HG03558 (cell line): ENCODE data around the gene SOWAHC.
"Not testable (repeated sequence)": the region's sequence is repeated elsewhere in the genome, so short reads cannot be mapped to it uniquely, and the experiment has no call there.

Source experiments
- ATAC-seq: cut with Tn5 transposase; IDR thresholded peaks from one replicate; pipeline ENCODE4 v1.9.1; 2021; ENCODE audit warnings: moderate number of reproducible peaks; ENCODE audit not compliant: unreplicated experiment; ENCODE audit errors: extremely low read depth

The SOWAHC gene

DNA sequence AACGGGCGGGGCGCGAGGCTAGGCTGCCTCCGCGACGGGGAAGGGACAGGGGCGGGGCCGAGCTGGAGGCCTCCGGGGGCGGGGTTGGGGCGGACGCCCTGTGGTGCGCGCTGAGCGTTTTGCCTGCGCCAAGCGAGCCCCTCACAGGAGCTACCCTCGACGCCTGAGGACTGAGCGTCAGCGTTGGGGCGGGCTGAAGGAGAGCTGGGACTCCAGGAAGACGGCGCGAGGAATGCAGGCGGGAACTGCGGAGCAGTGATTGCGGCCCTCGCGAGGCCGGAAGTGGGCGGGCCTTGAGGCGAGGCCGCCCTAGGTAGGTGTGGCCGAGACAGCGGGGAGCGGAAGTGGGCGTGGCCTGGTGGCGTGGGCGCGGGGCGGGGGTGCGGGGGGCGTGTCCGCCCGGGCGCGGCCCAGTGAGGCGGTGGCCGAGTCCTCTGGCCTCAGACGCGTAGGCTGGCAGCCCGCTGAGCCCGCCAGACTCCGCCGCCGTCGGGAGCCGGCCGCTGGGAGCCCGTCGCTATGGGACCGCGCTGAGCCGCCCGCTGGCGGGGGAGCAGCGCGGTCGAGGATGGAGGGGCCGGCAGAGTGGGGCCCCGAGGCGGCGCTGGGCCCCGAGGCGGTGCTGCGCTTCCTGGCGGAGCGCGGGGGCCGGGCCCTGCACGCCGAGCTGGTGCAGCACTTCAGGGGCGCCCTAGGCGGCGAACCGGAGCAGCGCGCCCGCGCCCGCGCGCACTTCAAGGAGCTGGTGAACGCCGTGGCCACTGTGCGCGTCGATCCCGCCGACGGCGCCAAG, at the start of gene SOWAHC, which contains the start of gene SEPTIN10:
Gene SOWAHC, plus strand, starts transcription at position 443 of the 793 bp plus-strand sequence. Its CDS starts 126 bp downstream, at position 569.
Gene SEPTIN10, minus strand, starts transcription at position 45 of the 793 bp plus-strand sequence. CDS start 139 bp downstream, outside the sequence.
- ATAC-seq: peak; percentile 58

DNA sequence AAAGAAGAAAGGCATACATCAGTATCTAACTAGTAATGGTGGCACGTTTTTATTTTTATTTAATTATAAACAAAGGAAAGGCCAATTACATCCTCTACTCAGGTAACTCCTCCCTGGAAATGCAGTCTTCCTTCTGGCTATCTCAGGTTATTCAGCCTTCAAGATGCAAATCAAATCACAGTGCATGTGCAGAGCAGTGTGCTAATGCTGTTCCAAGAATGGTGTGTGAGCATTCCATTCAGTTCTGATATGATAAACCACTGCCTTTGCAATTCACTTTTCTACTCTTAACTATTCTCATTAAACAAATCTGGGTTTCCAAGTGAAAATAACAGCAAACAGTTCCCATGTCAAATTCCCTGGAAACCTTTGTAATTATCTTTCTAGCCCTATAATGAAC, 38.8 kb upstream of the SOWAHC start:
- ATAC-seq: no peak

- not testable (repeated sequence) for ATAC-seq
Observed at GRCh38 chr2:109577630-109578029, 36.5 kb upstream of the SOWAHC start.

GRCh38 chr2:109582928-109583895, 31.0 kb upstream of the SOWAHC start:
- ATAC-seq: no peak

DNA sequence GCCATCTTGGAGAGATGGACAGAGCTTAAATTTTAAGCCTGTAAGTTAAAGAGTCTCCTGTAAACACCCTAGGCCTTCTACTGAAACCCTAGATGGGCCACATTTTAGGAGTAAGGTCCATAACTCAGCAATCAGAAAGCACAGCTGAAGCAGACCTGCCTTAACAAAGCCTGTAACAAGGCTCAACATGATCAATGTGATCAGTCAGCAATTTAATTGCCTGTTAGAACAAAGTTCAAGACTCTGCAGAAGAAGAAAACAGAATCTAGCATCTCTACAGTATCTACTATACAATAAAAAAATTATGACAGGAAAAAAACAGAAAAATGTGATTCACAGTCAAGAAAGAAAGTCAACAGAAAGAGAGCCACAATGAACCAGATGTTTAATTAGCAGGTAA, 27.5 kb upstream of the SOWAHC start:
- ATAC-seq: no peak

- no peak for ATAC-seq
Observed at GRCh38 chr2:109591206-109591605, 23.0 kb upstream of the SOWAHC start.

- no peak for ATAC-seq
Observed at GRCh38 chr2:109592905-109593304, 21.3 kb upstream of the SOWAHC start.

DNA sequence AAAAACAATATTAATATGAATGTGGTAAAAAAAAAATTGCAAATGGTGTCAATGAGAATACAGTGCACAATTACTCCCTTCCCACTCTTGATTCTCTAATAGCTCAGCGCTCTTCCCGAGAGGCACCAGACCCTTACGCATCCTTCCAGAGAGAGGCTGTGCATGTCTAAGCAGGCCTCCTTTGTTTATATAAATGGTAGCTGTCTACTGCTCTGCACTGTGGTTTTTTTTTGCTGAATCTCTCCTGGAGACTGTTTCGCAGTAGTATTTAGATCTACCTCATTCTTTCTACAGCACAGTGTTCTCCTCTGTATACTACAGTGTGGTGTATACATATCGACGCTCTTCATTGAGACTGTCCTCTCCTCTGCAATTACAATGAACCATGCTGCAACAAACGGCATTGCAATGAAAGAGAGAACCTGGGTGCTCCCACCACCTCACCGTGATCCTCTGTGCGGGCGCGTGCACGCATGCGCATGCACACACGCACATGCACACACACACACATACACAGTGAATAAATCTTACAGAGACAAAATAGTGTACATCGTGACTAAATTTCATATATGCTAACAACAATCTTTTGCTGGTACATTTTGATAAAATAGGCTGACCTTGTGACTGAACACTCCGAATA, 19.8 kb upstream of the SOWAHC start:
- ATAC-seq: no peak

- ATAC-seq: no peak
Observed at GRCh38 chr2:109595644-109596043, 18.5 kb upstream of the SOWAHC start.

DNA sequence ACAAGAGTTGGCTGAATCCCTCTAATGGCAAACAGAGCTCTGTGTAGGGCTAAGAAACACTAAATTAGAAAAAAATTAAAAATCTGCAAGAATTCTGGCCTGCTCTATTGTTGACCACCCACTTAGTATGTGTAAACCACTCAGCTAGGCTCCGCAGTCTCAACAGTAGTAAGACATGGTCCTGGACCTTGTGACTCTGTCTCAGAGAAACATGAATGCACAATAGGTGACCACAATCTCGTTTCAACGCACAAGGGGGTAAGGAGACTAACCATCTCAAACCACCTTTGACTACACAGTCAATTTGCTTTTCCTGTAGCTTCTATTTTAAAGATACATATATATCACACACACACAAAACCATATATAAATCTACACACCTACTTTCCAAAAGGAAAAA, 16.9 kb upstream of the SOWAHC start:
- ATAC-seq: no peak

GRCh38 chr2:109601783-109602182, 12.4 kb upstream of the SOWAHC start:
- no peak for ATAC-seq

GRCh38 chr2:109602617-109603188, 11.5 kb upstream of the SOWAHC start:
- ATAC-seq: no peak

GRCh38 chr2:109604597-109604996, 9.6 kb upstream of the SOWAHC start:
- ATAC-seq: no peak

GRCh38 chr2:109607766-109608165, 6.4 kb upstream of the SOWAHC start:
- no peak for ATAC-seq

DNA sequence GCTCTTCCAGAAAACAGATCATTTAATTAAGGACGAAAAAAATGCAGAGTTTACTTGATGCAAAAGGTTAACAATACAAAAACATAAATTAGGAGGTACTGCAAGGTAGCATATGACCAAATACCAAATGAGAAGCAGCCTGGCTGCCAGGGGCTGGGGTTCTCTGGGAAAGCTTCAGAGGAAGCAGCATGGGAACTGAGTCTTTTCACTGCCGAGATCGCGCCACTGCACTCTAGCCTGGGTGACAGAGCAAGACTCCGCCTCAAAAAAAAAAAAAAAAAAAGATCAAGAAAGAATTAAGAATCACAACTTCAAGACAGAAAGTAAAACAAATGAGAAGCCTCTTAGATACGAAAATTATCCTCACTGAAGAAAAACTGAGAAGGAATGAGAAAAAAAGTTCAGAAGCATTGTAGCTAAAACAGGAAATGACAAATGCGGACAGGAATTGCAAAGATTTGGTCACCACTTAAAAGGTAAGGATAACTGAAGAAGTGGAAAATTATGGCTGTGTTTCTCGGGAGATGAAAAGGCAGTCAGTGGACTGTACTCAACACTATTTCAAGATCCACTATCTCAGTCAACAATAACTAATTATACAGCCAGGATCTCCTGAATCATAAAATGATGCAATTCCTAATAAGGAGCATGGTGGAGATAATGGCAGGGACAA, 4.7 kb upstream of the SOWAHC start:
- ATAC-seq: no peak

GRCh38 chr2:109611467-109612095, 2.6 kb upstream of the SOWAHC start:
- ATAC-seq: no peak

DNA sequence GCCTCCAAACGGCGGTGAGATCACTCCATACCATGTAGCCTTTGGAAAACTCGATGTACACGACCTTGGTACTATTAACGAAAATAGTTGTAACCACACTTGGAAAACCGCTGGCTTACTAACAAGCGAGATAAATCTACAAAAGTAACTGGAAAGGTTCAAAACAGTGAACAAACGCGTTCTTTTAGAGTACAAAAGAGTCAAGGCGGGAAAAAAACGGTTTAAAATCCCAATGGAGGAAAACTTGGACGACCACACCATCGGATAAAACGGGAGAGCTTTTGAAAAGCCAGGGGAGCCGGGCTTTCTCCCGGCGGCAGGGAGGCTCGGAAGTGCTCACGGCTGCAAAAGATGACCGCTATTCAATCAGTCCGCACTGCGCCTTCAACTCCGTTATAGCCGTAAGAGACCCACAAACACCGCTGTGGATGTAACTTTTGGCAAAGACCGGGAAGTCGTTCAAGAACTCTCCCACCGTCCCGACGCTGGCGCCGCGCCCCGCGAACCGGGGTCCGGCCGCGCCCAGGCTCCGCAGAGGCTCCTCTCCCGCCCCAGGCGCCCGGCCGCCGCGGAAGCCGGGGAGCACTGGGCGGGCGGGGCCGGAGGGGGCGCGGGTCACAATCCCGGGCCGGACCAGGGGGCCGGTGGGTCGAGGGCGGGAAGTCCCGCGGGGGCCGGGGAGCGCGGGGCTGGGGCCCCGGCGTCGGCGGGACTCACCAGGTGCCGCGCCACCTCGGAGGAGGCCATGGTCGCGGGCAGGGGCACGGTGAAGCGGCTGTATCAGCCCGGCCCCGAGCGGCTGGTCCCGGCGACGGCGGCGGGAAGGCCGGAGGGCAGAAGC, 863 bp upstream of the SOWAHC start:
- ATAC-seq: peak; percentile 11
